GM23338 (cell line): ENCODE results near the gene HNRNPAB. TPM values are rescaled to one million over a fixed set of nuclear protein-coding genes. Genes with fewer than 3 reads are reported as not detected.

Experiments used
- ATAC-seq: fragments of 200-7000 bp; cut with Tn5 transposase; 3 replicates; pipeline ENCODE4 v1.9.1; 2020
- DNase-seq: peaks from one replicate; pipeline ENCODE4 v3.0.0-alpha.2; 2015; ENCODE audit warnings: low spot score
- H2AFZ ChIP-seq: fragments of 200-600 bp; sonication (generic); 2 replicates; pipeline ENCODE4 v1.8.0; 2016; ENCODE audit warnings: antibody characterized with exemption, mild to moderate bottlenecking, moderate library complexity
- H3F3A ChIP-seq: fragments of 200-600 bp; sonication (generic); replicated peaks from 2 replicates; pipeline ENCODE4 v1.8.0; 2017; ENCODE audit warnings: antibody characterized with exemption, mixed run types, low read depth
- H3K27ac ChIP-seq: fragments of 200-600 bp; sonication (generic); 2 replicates; pipeline ENCODE4 v1.6.1; 2016; ENCODE audit warnings: low read depth
- H3K27me3 ChIP-seq: fragments of 200-600 bp; sonication (generic); 2 replicates; pipeline ENCODE4 v1.8.0; 2016; ENCODE audit warnings: mild to moderate bottlenecking, mixed run types, moderate library complexity; ENCODE audit not compliant: insufficient read depth
- H3K36me3 ChIP-seq: fragments of 200-600 bp; sonication (generic); 2 replicates; pipeline ENCODE4 v1.8.0; 2016; ENCODE audit warnings: mild to moderate bottlenecking; ENCODE audit not compliant: insufficient read depth
- H3K4me1 ChIP-seq: fragments of 200-600 bp; sonication (generic); 2 replicates; pipeline ENCODE4 v1.8.0; 2016; ENCODE audit warnings: mild to moderate bottlenecking, moderate library complexity; ENCODE audit not compliant: insufficient read depth
- H3K4me2 ChIP-seq: fragments of 200-600 bp; sonication (generic); 2 replicates; pipeline ENCODE4 v1.7.1; 2017; ENCODE audit warnings: mixed run types
- H3K4me3 ChIP-seq: fragments of 200-600 bp; sonication (generic); 2 replicates; pipeline ENCODE4 v1.6.1; 2016; ENCODE audit warnings: mixed run types
- H3K79me2 ChIP-seq: fragments of 200-600 bp; sonication (generic); replicated peaks from 2 replicates; pipeline ENCODE4 v1.8.0; 2017; ENCODE audit warnings: mild to moderate bottlenecking; ENCODE audit not compliant: insufficient read depth
- H3K9me2 ChIP-seq: fragments of 200-600 bp; sonication (generic); 2 replicates; pipeline ENCODE4 v1.8.0; 2017; ENCODE audit not compliant: insufficient read depth
- H4K20me1 ChIP-seq: fragments of 200-600 bp; sonication (generic); replicated peaks from 2 replicates; pipeline ENCODE4 v1.8.0; 2017; ENCODE audit warnings: mild to moderate bottlenecking; ENCODE audit not compliant: insufficient read depth
- H3K27ac Mint-ChIP-seq: 2 replicates; pipeline ENCODE4 v1.8.0; 2020; ENCODE audit warnings: inconsistent platforms, mild to moderate bottlenecking, moderate library complexity, mixed read lengths
- H3K27me3 Mint-ChIP-seq: 3 replicates; pipeline ENCODE4 v1.8.0; 2022; ENCODE audit warnings: low read depth, mild to moderate bottlenecking, moderate library complexity, mixed read lengths, inconsistent platforms; ENCODE audit not compliant: insufficient read depth, poor library complexity
- H3K36me3 Mint-ChIP-seq: 3 replicates; pipeline ENCODE4 v1.8.0; 2021; ENCODE audit warnings: low read depth, mild to moderate bottlenecking, inconsistent platforms, moderate library complexity, mixed read lengths
- H3K4me1 Mint-ChIP-seq: 3 replicates; pipeline ENCODE4 v1.8.0; 2020; ENCODE audit warnings: mild to moderate bottlenecking, inconsistent platforms, mixed read lengths
- H3K4me3 Mint-ChIP-seq: 3 replicates; pipeline ENCODE4 v1.8.0; 2021; ENCODE audit warnings: moderate library complexity, mild to moderate bottlenecking, inconsistent platforms, mixed read lengths
- H3K9me3 Mint-ChIP-seq: 3 replicates; pipeline ENCODE4 v1.8.0; 2020; ENCODE audit warnings: moderate library complexity, mild to moderate bottlenecking, inconsistent platforms, mixed read lengths
- CREB1 ChIP-seq: fragments of 250-450 bp; sonication (Bioruptor Pico); IDR thresholded peaks from 2 replicates; pipeline ENCODE4 v1.5.0; 2020; ENCODE audit warnings: low read depth, mild to moderate bottlenecking, moderate library complexity
- CTCF ChIP-seq, 2 experiments: fragments of 200-600 bp in 1 of 2; sonication (generic) in 1 of 2; conservative IDR thresholded peaks; 2 replicates each; pipeline versions ENCODE4 v1.5.1 to v1.6.1; 2016 to 2017; ENCODE audit warnings: antibody characterized with exemption in 2 of 2, low read depth in 2 of 2, mild to moderate bottlenecking in 2 of 2, moderate library complexity in 1 of 2
- JUNB ChIP-seq: IDR thresholded peaks from one replicate; pipeline ENCODE4 v1.6.1; 2016; ENCODE audit warnings: antibody characterized with exemption; ENCODE audit not compliant: unreplicated experiment
- NANOG ChIP-seq: IDR thresholded peaks from 2 replicates; pipeline ENCODE4 v1.6.1; 2016; ENCODE audit warnings: antibody characterized with exemption, borderline replicate concordance
- POLR2AphosphoS5 ChIP-seq: IDR thresholded peaks from 2 replicates; pipeline ENCODE4 v1.6.1; 2016; ENCODE audit warnings: antibody characterized with exemption, low read depth
- REST ChIP-seq: IDR thresholded peaks from one replicate; pipeline ENCODE4 v1.6.1; 2018; ENCODE audit warnings: antibody characterized with exemption; ENCODE audit not compliant: unreplicated experiment
- ZNF462 ChIP-seq: fragments of 250-450 bp; sonication (Bioruptor Pico); IDR thresholded peaks from 2 replicates; pipeline ENCODE4 v1.5.0; 2020; ENCODE audit warnings: mild to moderate bottlenecking, moderate library complexity
- polyA plus RNA-seq: library from polyadenylated mRNA; unstranded; fragments of >200 nt; fragmentation: Nextera tagmentation; extraction: Ambion mirVana; gene quantifications from 2 replicates; pipeline ENCODE4 v1.2.1, GENCODE V29; 2016
- total RNA-seq: library from RNA; depleted of rRNA; stranded (reverse); fragments of >200 nt; shearing (Covaris generic); gene quantifications from 2 replicates; pipeline ENCODE4 v1.2.3, GENCODE V29; 2014

Gene HNRNPAB
- total and polyA plus RNA-seq, 2 experiments from 2014 or later, result 304 to 579 TPM

GRCh38 chr5:178196281-178196812 is 8.0 kb upstream of the HNRNPAB start:
- Mint-ChIP-seq H3K36me3 (peaks cover 17% of the 10 kb centered on the region), H3K27ac (no peak overlapping the region), H3K9me3 (peaks cover 23% of the 10 kb centered on the region), H3K4me1 (peaks cover 29% of the 10 kb centered on the region), H3K4me3 (no peak overlapping the region), H3K27me3 (peaks cover 19% of the 10 kb centered on the region)
- Histone ChIP-seq H4K20me1 (no peaks in the 10 kb centered on the region; the same call in 1 of the 2 replicates), H3K36me3 (0 out of 2 replicates have a peak, but pooled peaks cover 2% of the 10 kb centered on the region), H3K4me1 (no peaks in the 10 kb centered on the region), H3F3A (0 out of 2 replicates have a peak, but pooled peaks cover 3% of the 10 kb centered on the region), H2AFZ (no peak overlapping the region), H3K27me3 (no peaks in the 10 kb centered on the region), H3K79me2 (no peaks in the 10 kb centered on the region), H3K4me3 (no peak overlapping the region), H3K9me2 (no peaks in the 10 kb centered on the region), H3K27ac (no peak overlapping the region; the same call in 1 of the 2 replicates), H3K4me2 (no peak overlapping the region)
- DNase-seq (no peak), ATAC-seq (peak; percentile 30; the same call in 2 of the 3 replicates)
- TF ChIP-seq CREB1 (no peak), NANOG (no peak), REST (no peak), CTCF (conservative IDR thresholded peaks at IDR 0.05; ENCODE audit: low read depth in 2 of 2) (no peak), POLR2AphosphoS5 (no peak), JUNB (no peak), ZNF462 (CRISPR knock-in tag) (no peak)
